ENCODE data around the gene DYNC2I2.
"Not testable (repeated sequence)": the region's sequence is repeated elsewhere in the genome, so short reads cannot be mapped to it uniquely, and the experiment has no call there.

DYNC2I2 gene

GRCh38 chr9:128611600-128612394, 44.9 kb downstream of the DYNC2I2 start:
- no peak for DNase-seq

DNA sequence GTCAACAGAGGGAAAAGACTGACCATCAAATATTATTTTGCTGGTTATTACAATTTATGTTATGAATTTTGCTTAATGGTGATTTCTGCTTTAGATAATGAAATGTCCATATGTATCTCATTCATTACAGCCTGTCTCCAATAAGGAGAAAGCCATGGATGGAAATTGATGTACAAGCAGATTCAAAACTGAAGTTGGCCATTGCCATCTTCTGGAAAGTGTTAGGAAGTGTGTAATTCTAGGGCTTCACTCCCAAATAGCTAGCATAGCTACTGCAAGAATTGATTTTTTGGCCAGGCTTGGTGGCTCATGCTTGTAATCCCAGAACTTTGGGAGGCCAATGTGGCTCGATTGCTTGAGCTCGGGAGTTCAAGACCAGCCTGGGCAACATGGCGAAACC, 45.8 kb downstream of the DYNC2I2 start:
- DNase-seq = no peak

DNA sequence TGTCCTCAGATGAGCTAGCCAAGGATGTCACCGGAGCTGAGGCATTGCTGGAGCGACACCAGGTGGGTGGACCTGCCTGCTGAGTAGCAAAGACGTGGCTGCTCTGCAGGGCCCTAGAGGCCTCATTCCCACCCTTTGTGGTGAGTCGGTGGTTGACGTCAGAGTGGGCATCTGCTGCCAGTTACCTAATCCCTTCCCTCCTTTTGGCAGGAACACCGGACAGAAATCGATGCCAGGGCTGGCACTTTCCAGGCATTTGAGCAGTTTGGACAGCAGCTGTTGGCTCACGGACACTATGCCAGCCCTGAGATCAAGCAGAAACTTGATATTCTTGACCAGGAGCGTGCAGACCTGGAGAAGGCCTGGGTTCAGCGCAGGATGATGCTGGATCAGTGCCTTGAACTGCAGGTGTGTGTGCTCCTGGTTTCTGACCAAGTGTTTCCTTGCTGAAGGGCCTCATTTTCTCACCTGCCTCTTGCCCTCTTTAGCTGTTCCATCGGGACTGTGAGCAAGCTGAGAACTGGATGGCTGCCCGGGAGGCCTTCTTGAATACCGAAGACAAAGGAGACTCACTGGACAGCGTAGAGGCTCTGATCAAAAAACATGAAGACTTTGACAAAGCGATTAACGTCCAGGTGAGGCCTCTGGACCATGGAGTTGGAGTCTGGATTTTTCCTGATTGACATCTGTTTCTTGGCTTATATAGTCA, 48.9 kb downstream of the DYNC2I2 start:
- DNase-seq = no peak

- DNase-seq = no peak
Observed at GRCh38 chr9:128603697-128604096, 53.0 kb downstream of the DYNC2I2 start.

DNA sequence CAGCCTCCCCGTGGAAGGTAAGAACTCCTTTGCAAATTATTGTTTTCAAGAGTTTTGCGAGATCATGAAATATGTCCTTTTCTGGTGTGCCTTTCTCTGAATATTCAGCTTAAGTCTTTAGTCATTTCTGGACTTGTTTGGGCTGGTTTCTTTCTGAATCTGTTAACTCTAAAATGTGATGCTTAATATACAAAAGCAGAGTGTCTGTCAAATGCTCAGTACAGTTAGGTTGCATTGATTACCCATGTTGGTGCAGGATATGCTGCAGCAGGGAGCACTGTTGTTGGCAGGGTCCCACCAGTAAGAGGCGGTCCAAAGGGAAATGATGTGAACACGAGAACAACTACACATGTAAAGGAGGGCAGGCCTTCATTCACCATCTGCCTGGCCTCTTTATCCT, 56.5 kb downstream of the DYNC2I2 start:
- no peak for DNase-seq

DNA sequence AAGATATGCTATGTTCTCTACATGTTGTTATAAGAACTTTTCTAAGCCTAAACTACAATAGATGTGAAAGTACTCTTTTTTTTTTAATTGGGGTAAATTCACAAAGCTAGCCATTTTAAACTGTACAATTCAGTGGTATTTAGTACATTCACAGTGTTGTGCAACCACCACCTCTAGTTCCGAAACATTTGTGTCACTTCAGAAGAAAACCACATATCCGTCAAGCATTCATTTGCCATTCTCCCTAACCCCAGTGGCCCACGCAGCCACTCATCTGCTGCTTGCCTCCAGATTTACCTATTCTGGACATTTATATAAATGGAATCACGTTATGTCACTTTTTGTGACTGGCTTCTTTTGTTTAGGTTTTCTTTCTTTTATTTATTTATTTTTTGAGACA, 61.2 kb downstream of the DYNC2I2 start:
- DNase-seq = no peak

DNA sequence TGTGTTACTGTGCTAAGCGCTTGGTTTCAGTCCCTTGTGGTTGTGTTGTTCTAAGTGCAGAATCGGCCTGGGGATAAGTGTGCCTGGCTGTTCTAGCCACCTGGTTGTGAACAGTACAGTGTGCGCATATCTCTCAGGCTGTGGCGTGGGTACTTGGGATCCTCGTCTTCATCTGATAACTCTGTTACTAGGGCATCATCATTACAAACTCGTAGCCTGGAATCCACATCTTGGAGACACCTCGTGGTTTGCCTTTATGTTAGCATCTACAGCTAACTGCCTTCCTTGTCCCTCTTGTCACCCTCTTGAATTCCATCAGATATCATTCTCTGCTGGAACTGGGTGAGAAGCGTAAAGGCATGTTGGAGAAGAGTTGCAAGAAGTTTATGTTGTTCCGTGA, 62.8 kb downstream of the DYNC2I2 start:
- no peak for DNase-seq

GRCh38 chr9:128593039-128593438, 63.6 kb downstream of the DYNC2I2 start:
- no peak for DNase-seq

GRCh38 chr9:128588581-128589233, 67.9 kb downstream of the DYNC2I2 start:
- no peak for DNase-seq

DNA sequence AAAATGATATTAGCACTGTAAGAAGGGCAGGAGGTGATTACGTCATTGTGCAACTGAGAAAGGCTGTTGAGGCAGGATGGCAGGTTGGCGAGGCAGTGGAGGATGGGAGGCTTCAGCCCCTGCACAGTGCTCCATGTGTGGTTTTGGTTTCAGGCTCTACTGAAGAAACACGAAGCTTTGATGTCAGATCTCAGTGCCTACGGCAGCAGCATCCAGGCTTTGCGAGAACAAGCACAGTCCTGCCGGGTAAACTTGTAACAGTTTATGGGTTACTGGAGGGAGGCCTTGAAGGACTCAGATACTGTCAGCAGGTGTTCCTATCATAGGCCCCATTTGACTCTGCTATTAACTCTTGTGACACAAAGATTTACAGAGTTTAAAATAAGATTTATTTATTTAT, 69.2 kb downstream of the DYNC2I2 start:
- DNase-seq = no peak

- DNase-seq = not testable (repeated sequence)
Observed at GRCh38 chr9:128586934-128587333, 69.7 kb downstream of the DYNC2I2 start.

DNA sequence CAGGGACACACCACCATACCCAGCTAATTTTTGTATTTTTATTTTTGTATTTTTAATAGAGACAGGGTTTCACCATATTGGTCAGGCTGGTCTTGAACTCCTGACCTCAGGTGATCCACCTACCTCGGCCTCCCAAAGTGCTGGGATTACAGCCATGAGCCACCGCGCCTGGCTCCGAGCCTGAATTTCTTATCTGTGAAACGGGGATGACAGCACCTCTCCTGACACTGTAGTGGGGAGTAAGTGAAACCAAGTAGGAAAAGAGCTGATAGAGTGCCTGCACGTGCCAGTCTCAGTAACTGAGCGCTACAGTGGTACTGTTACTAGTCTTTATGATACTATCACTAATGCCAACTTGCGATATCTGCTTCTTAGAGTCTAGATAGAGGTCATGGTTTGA, 71.5 kb downstream of the DYNC2I2 start:
- not testable (repeated sequence) for DNase-seq
